Measurements from ENCODE around the gene ABCA1.

DNA sequence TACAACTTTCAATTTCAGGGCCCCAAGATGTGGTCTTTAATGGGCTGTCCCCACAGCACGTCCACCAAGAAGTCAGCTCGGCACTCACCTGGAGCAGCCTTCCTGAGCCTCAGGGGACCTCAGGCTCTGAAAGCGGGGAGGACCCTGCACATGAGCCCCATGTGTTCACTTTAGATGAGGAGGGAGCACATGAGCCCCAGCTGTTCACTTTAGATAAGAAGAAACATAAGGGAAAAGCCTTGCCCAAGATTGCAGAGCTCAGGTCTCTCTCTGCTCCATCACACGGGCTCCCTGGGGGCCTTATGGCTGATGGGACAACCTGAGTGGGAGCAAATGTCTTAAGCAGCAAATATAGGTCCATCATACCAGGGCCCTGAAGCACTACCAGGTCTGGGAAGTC, 107.6 kb downstream of the ABCA1 start:
- TF ChIP-seq, protein P1, sequence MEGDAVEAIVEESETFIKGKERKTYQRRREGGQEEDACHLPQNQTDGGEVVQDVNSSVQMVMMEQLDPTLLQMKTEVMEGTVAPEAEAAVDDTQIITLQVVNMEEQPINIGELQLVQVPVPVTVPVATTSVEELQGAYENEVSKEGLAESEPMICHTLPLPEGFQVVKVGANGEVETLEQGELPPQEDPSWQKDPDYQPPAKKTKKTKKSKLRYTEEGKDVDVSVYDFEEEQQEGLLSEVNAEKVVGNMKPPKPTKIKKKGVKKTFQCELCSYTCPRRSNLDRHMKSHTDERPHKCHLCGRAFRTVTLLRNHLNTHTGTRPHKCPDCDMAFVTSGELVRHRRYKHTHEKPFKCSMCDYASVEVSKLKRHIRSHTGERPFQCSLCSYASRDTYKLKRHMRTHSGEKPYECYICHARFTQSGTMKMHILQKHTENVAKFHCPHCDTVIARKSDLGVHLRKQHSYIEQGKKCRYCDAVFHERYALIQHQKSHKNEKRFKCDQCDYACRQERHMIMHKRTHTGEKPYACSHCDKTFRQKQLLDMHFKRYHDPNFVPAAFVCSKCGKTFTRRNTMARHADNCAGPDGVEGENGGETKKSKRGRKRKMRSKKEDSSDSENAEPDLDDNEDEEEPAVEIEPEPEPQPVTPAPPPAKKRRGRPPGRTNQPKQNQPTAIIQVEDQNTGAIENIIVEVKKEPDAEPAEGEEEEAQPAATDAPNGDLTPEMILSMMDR (IDR thresholded peaks at IDR 0.05): no peak
- no peak for TF ChIP-seq POLR2A (IDR thresholded peaks at IDR 0.05)
